ENCODE data around the gene SORBS2. TPM values are rescaled to one million over a fixed set of nuclear protein-coding genes. Genes with fewer than 3 reads are reported as not detected.

The SORBS2 gene
- total and polyA plus RNA-seq, 2 of the 4 experiments (the other 2 are of a cell fraction): 0.18 TPM; not detected in 1

DNA sequence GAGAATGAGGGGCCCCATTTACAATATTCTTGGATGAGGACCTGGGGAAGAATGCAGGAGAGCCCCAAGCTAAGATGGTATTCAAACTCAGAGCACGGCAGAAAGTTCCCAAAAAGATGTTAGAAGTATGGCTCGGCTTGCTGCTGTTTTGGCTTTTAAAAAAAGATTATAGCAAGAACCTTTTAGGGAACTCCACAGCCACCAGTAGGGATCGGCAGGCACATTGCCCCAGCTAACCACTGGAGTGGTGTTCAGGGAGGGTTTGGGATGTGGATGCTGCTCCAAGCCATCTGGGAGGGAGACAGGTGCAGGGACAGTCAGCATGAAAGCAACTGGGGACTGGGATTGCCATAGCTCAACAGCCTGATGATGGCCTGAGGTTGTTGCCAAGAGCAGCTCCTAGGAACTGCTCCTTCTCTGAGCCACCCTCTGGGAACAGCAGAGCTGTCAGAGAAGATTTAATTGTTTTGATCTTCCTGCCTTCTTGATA lies 63.0 kb downstream of the SORBS2 start:
- Histone ChIP-seq H3K4me3 (ENCODE audit: insufficient read depth, low read depth, low read length) (no peak overlapping the region), H3K4ac (ENCODE audit: low read depth, low read length) (no peak overlapping the region), H2BK20ac (ENCODE audit: low read depth, low read length) (no peak overlapping the region), H3K27ac (ENCODE audit: insufficient read depth, low read length) (no peak overlapping the region), H4K8ac (ENCODE audit: low read depth in 2 of 2, low read length in 2 of 2) (no peak overlapping the region), H3K27me3 (ENCODE audit: control insufficient read depth, insufficient read depth, low read length) (peaks cover 42% of the 10 kb centered on the region), H2BK120ac (ENCODE audit: low read depth, low read length) (no peak overlapping the region), H3K23ac (ENCODE audit: low read depth, low read length) (no peak overlapping the region), H3K18ac (ENCODE audit: low read depth, low read length) (no peak overlapping the region), H3K9ac (ENCODE audit: low read depth, low read length) (no peak overlapping the region), H2AFZ (replicated peaks; ENCODE audit: low read length, poor library complexity) (no peak overlapping the region), H3K79me1 (ENCODE audit: low read depth in 1 of 2, low read length in 2 of 2) (no peaks in the 10 kb centered on the region), H2AK5ac (ENCODE audit: low read depth, low read length) (no peak overlapping the region), H4K5ac (ENCODE audit: low read depth, low read length) (no peak overlapping the region), H2BK15ac (ENCODE audit: low read depth, low read length) (no peak overlapping the region), H2BK5ac (ENCODE audit: low read depth, low read length, poor library complexity, severe bottlenecking) (no peak overlapping the region), H4K91ac (ENCODE audit: insufficient read depth, low read depth, low read length) (no peak overlapping the region), H2AK9ac (replicated peaks; ENCODE audit: low read depth, low read length, poor library complexity) (no peak overlapping the region), H3K14ac (replicated peaks; ENCODE audit: low read depth, low read length) (no peak overlapping the region), H3K4me1 (ENCODE audit: control insufficient read depth, insufficient read depth, low read length) (no peaks in the 10 kb centered on the region), H3K36me3 (ENCODE audit: control insufficient read depth, insufficient read depth, low read length) (no peaks in the 10 kb centered on the region), H3K56ac (ENCODE audit: extremely low read depth, insufficient read depth, low read length) (no peak overlapping the region), H4K20me1 (ENCODE audit: insufficient read depth, low read length) (no peaks in the 10 kb centered on the region), H3K9me3 (ENCODE audit: control insufficient read depth, insufficient read depth, low read length) (no peaks in the 10 kb centered on the region; the same call in 1 of the 2 replicates), H3K9me1 (ENCODE audit: insufficient read depth, low read length) (no peaks in the 10 kb centered on the region), H3K4me2 (ENCODE audit: low read depth, low read length) (no peak overlapping the region)
- DNase-seq (no peak), ATAC-seq (ENCODE audit: low read depth) (no peak)
- POLR2A ChIA-PET (ENCODE audit: unreplicated experiment): no interaction called here
- no peak for TF ChIP-seq CTCF (conservative IDR thresholded peaks at IDR 0.05; ENCODE audit: low read depth, low read length)
- TF ChIP-seq SMC3 (IDR thresholded peaks at IDR 0.05; ENCODE audit: low read depth, low read length): no peak
- TF ChIP-seq CEBPB (IDR thresholded peaks at IDR 0.05; ENCODE audit: low read depth, low read length): no peak
- no peak for TF ChIP-seq BHLHE40 (IDR thresholded peaks at IDR 0.05; ENCODE audit: low read depth, low read length)
- TF ChIP-seq MXI1 (IDR thresholded peaks at IDR 0.05; ENCODE audit: borderline replicate concordance, low read depth, low read length): no peak
- TF ChIP-seq FOS (IDR thresholded peaks at IDR 0.05; ENCODE audit: low read depth, low read length): no peak
- no peak for TF ChIP-seq RCOR1 (IDR thresholded peaks at IDR 0.05; ENCODE audit: insufficient replicate concordance, low read length)
- no peak for TF ChIP-seq NFE2L2 (IDR thresholded peaks at IDR 0.05; ENCODE audit: low read depth, low read length)
- TF ChIP-seq RAD21 (IDR thresholded peaks at IDR 0.05; ENCODE audit: low read length): no peak
- no peak for TF ChIP-seq ELK1 (IDR thresholded peaks at IDR 0.05; ENCODE audit: borderline replicate concordance, low read depth, low read length)
- no peak for TF ChIP-seq POLR2A (IDR thresholded peaks at IDR 0.05; ENCODE audit: low read depth, low read length)
- TF ChIP-seq MAZ (IDR thresholded peaks at IDR 0.05; ENCODE audit: borderline replicate concordance, low read depth, low read length): no peak
- TF ChIP-seq, protein P1, sequence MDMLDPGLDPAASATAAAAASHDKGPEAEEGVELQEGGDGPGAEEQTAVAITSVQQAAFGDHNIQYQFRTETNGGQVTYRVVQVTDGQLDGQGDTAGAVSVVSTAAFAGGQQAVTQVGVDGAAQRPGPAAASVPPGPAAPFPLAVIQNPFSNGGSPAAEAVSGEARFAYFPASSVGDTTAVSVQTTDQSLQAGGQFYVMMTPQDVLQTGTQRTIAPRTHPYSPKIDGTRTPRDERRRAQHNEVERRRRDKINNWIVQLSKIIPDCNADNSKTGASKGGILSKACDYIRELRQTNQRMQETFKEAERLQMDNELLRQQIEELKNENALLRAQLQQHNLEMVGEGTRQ (IDR thresholded peaks at IDR 0.05; ENCODE audit: low read depth, low read length): no peak
- TF ChIP-seq CHD1 (IDR thresholded peaks at IDR 0.05; ENCODE audit: low read depth, low read length): no peak
- no peak for TF ChIP-seq MAFK (IDR thresholded peaks at IDR 0.05; ENCODE audit: low read depth, low read length)
- no peak for TF ChIP-seq RFX5 (IDR thresholded peaks at IDR 0.05; ENCODE audit: low read depth, low read length)
- dilution Hi-C loops (cut with HindIII; ENCODE audit: low sequenced_read_pairs, unreplicated experiment) (no loop called here), intact Hi-C loops (cut with micrococcal nuclease) (no loop called here), in situ Hi-C loops (cut with MboI; ENCODE audit: low sequenced_read_pairs) (no loop called here)
- BruUV-seq (replicated peaks): no TSS peak
- CTCF ChIA-PET: no interaction called here
- WGBS, 2 experiments (ENCODE audit: extremely low coverage in 2 of 2, insufficient read length in 1 of 2): no CpG with 5 or more reads among the region's 3 CpGs

All from IMR-90 (cell line).